ENCODE results near the gene SMKR1.

DNA sequence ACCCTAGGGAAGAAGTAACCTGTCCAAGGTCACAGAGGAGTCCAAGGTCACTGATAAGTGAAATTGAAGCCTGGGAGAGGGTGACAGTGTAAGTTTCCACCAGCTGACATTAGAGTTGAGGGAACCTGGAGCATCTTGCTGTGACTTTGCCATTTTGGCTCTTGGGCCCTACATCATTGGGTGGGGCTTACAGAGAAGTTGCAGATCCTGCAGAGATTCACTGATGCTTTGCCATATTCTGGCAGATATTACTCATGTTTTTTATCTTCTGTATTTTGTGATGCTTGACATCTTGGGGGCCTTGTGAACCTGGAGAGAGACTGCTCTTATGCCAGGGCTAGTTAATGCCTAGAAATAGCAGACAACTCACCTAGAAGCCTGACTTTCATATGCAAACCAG, 36.5 kb downstream of the SMKR1 start:
- TF ChIP-seq, protein P1, sequence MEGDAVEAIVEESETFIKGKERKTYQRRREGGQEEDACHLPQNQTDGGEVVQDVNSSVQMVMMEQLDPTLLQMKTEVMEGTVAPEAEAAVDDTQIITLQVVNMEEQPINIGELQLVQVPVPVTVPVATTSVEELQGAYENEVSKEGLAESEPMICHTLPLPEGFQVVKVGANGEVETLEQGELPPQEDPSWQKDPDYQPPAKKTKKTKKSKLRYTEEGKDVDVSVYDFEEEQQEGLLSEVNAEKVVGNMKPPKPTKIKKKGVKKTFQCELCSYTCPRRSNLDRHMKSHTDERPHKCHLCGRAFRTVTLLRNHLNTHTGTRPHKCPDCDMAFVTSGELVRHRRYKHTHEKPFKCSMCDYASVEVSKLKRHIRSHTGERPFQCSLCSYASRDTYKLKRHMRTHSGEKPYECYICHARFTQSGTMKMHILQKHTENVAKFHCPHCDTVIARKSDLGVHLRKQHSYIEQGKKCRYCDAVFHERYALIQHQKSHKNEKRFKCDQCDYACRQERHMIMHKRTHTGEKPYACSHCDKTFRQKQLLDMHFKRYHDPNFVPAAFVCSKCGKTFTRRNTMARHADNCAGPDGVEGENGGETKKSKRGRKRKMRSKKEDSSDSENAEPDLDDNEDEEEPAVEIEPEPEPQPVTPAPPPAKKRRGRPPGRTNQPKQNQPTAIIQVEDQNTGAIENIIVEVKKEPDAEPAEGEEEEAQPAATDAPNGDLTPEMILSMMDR (IDR thresholded peaks at IDR 0.05), result no peak
- TF ChIP-seq POLR2A (IDR thresholded peaks at IDR 0.05) (no peak), EP300 (IDR thresholded peaks at IDR 0.05) (no peak)
